ENCODE results near the gene FAAP100.

The FAAP100 gene

DNA sequence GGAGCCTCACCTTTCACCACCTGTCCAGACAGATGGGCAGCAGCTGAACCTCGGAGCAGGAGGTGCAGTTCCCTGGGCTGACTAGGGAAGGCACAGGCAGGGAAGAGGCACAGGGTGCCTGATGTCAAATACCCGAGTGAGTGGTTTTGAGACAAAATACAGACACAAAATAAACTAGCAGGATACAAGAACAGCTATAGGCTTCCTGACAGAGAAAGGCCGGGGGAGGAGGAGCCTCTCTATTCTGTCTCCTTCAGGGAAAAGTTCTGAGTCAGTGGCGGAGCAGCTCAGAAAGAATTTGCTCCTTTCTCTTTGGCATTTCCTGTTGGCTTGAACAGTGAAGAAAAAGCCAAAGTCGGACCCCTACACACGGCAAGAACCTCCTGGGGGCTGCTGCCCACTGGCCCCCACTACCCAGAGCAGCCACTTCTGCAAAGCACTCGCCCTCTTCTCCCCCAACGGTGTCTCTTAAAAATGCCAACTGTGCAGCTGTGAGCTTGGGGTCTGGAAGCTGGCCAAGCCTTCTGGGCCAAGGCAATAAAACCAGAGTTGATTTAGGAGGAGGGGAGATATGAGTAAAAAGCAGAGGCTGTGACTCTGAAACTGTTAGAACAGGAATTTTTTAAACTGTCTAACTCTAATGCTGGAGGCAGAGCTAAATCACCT lies 14.4 kb upstream of the FAAP100 start:
- Histone ChIP-seq H3K9me3 (no peaks in the 10 kb centered on the region), H3K4me3 (ENCODE audit: low read depth, low read length) (no peak overlapping the region), H3K36me3 (peaks cover 81% of the 10 kb centered on the region), H3K27me3 (no peaks in the 10 kb centered on the region), H3K4me1 (peaks cover 10% of the 10 kb centered on the region)
- peak; percentile 68 for DNase-seq
- TF ChIP-seq, protein P1, sequence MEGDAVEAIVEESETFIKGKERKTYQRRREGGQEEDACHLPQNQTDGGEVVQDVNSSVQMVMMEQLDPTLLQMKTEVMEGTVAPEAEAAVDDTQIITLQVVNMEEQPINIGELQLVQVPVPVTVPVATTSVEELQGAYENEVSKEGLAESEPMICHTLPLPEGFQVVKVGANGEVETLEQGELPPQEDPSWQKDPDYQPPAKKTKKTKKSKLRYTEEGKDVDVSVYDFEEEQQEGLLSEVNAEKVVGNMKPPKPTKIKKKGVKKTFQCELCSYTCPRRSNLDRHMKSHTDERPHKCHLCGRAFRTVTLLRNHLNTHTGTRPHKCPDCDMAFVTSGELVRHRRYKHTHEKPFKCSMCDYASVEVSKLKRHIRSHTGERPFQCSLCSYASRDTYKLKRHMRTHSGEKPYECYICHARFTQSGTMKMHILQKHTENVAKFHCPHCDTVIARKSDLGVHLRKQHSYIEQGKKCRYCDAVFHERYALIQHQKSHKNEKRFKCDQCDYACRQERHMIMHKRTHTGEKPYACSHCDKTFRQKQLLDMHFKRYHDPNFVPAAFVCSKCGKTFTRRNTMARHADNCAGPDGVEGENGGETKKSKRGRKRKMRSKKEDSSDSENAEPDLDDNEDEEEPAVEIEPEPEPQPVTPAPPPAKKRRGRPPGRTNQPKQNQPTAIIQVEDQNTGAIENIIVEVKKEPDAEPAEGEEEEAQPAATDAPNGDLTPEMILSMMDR (IDR thresholded peaks at IDR 0.05; ENCODE audit: low read depth, low read length), result no peak

DNA sequence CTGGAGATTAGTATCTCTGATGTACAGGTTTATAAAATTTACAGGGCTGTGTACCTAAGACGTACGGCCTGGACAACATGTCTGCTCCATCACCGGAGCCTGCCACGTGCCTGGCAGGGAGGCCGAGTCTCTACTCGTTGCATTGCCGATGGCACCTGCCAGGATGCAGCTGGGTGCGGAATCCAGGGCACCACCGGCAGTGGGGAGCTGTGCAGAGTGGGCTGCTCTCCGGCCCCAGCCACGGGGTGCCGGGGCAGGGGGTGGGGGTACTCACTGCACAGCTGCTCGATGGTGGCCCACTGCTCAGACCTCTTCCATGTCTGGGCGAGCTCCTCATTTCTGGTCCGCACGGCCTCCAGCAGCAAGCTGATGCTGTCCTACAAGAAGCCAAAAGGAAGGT lies 13.1 kb upstream of the FAAP100 start:
- Histone ChIP-seq H3K27me3 (no peaks in the 10 kb centered on the region), H3K4me1 (peaks cover 10% of the 10 kb centered on the region), H3K9me3 (no peaks in the 10 kb centered on the region), H3K4me3 (ENCODE audit: low read depth, low read length) (no peak overlapping the region), H3K36me3 (peaks cover 76% of the 10 kb centered on the region)
- DNase-seq, result no peak
- TF ChIP-seq, protein P1 (IDR thresholded peaks at IDR 0.05; ENCODE audit: low read depth, low read length), result no peak

GRCh38 chr17:81564778-81565177 lies 12.6 kb upstream of the FAAP100 start:
- Histone ChIP-seq H3K4me1 (peaks cover 10% of the 10 kb centered on the region), H3K9me3 (no peaks in the 10 kb centered on the region), H3K4me3 (ENCODE audit: low read depth, low read length) (no peak overlapping the region), H3K27me3 (no peaks in the 10 kb centered on the region), H3K36me3 (peaks cover 73% of the 10 kb centered on the region)
- TF ChIP-seq, protein P1 (IDR thresholded peaks at IDR 0.05; ENCODE audit: low read depth, low read length), result no peak
- DNase-seq, result no peak

- no peak overlapping the region for H3K4me3 ChIP-seq (ENCODE audit: low read depth, low read length)
- H3K9me3 ChIP-seq, result no peaks in the 10 kb centered on the region
- peaks cover 10% of the 10 kb centered on the region for H3K4me1 ChIP-seq
- H3K36me3 ChIP-seq, result peaks cover 65% of the 10 kb centered on the region
- TF ChIP-seq, protein P1 (IDR thresholded peaks at IDR 0.05; ENCODE audit: low read depth, low read length), result no peak
- no peaks in the 10 kb centered on the region for H3K27me3 ChIP-seq
- DNase-seq, result no peak
These were observed 11.9 kb upstream of the FAAP100 start for GRCh38 chr17:81563861-81564586.

DNA sequence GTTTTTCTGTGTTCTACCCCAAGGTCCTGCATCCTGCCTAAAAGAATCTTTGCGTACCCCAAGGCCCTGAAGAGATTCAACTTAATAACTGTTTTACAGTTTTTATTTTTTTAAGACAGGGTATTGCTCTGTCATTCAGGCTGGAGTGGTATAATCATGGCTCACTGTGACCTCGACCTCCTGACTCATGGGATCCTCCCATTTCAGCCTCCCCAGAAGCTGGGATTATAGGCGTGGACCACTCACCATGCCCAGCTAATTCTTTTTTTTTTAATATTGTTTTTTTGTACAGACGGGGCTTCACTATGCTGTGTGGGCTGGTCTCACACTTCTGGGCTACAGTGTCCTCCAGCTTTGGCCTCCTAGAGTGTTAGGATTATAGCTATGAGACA lies 9.3 kb upstream of the FAAP100 start:
- no peak for DNase-seq
- TF ChIP-seq, protein P1 (IDR thresholded peaks at IDR 0.05; ENCODE audit: low read depth, low read length), result no peak
- no peak overlapping the region for H3K4me3 ChIP-seq (ENCODE audit: low read depth, low read length)
- H3K36me3 ChIP-seq, result peaks cover 50% of the 10 kb centered on the region
- H3K4me1 ChIP-seq, result no peaks in the 10 kb centered on the region; the same call in 1 of the 2 replicates
- no peaks in the 10 kb centered on the region for H3K27me3 ChIP-seq
- H3K9me3 ChIP-seq, result no peaks in the 10 kb centered on the region

All from BE2C (cell line).